ENCODE measurements around the gene MYO19. TPM values are rescaled to one million over a fixed set of nuclear protein-coding genes. Genes with fewer than 3 reads are reported as not detected.
A peak's percentile ranks its signal among the peaks of the same experiment; 100 is the strongest.

The MYO19 gene
- total RNA-seq (ENCODE audit: low replicate concordance) = 72.4 and 101 TPM in 2 replicates

DNA sequence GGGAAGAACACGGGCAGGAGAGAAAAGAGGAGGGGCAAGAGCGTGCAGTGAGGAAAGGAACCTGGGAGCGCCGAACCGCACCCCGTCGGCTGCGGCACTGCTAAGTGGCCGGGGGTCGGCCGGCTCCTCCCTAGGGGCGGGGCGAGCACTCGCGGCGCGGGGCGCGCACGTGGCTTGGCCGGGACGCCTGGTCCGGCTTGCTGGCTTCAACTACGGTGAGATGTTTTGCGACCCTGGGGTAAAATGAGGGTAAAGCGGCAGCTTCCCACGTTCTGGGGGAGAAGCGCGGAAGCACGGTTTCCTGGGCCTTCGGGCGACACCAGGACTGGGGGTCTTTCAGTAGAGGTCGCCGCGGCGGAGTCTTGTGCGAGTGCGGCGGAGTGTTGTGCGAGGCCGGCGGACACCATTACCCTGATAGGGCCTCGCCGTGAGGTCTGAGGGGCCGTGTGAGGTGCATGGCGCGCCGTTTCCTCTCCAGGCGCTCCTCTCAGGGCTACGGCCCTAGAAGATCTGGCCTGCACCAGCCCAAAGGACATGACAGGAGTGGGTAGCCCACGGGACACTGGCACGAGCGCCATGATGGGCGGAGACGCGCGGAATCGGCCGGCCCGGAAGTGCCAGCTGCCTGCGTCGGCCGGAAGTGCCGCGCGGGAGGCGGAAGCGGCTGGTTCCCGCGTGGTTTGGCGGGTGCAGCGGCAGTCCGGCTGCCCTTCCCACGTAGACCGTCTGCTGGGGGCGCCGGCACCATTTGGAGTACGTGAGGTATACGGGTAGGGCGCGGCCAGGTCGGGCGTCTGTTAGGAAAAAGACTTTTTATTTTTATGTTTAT, at the start of gene MYO19, which contains the start of gene PIGW:
Gene MYO19 (minus strand): TSS at position 29 of the 829 bp plus-strand sequence. CDS start 2,330 bp downstream, outside the sequence.
Gene PIGW (plus strand): TSS at position 148 of the 829 bp plus-strand sequence. CDS start 2,115 bp downstream, outside the sequence.
- Histone ChIP-seq H3K27ac (peak within 1 kb of the TSS; percentile 66), H3K27me3 (no peaks in the 10 kb centered on the region), H3K9ac (no peak within 1 kb of the TSS), H2AFZ (replicated peaks) (peak within 1 kb of the TSS; percentile 57), H3F3A (ENCODE audit: low read depth) (peaks cover 38% of the 10 kb centered on the region), H3K4me1 (peaks cover 11% of the 10 kb centered on the region), H3K4me3 (peak within 1 kb of the TSS; percentile 50), H3K79me2 (ENCODE audit: low read depth) (peaks cover 48% of the 10 kb centered on the region), H3K4me2 (peak within 1 kb of the TSS; percentile 76), H3K9me3 (ENCODE audit: low read depth) (no peaks in the 10 kb centered on the region), H4K20me1 (ENCODE audit: low read depth) (no peaks in the 10 kb centered on the region), H3K36me3 (no peaks in the 10 kb centered on the region)
- H3K9me3 Mint-ChIP-seq = no peaks in the 10 kb centered on the region
- peaks cover 2% of the 10 kb centered on the region for H3K27me3 Mint-ChIP-seq (ENCODE audit: insufficient read depth, low read depth)
- no peak for TF ChIP-seq EZH2 (IDR thresholded peaks at IDR 0.05)
- no peak for TF ChIP-seq EZH2phosphoT487 (IDR thresholded peaks at IDR 0.05)
- TF ChIP-seq, protein P1, sequence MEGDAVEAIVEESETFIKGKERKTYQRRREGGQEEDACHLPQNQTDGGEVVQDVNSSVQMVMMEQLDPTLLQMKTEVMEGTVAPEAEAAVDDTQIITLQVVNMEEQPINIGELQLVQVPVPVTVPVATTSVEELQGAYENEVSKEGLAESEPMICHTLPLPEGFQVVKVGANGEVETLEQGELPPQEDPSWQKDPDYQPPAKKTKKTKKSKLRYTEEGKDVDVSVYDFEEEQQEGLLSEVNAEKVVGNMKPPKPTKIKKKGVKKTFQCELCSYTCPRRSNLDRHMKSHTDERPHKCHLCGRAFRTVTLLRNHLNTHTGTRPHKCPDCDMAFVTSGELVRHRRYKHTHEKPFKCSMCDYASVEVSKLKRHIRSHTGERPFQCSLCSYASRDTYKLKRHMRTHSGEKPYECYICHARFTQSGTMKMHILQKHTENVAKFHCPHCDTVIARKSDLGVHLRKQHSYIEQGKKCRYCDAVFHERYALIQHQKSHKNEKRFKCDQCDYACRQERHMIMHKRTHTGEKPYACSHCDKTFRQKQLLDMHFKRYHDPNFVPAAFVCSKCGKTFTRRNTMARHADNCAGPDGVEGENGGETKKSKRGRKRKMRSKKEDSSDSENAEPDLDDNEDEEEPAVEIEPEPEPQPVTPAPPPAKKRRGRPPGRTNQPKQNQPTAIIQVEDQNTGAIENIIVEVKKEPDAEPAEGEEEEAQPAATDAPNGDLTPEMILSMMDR (IDR thresholded peaks at IDR 0.05) = no peak
- peak; percentile 95 for DNase-seq (ENCODE audit: low spot score)
- peak within 1 kb of the TSS; percentile 76 for H3K27ac Mint-ChIP-seq
- peaks cover 10% of the 10 kb centered on the region for H3K4me1 Mint-ChIP-seq
- peaks cover 28% of the 10 kb centered on the region for H3K36me3 Mint-ChIP-seq
- H3K4me3 Mint-ChIP-seq = peak within 1 kb of the TSS; percentile 95

- H3K9me3 ChIP-seq (ENCODE audit: low read depth) = no peaks in the 10 kb centered on the region
- H3K4me1 ChIP-seq = no peaks in the 10 kb centered on the region
- H3K4me1 Mint-ChIP-seq = no peaks in the 10 kb centered on the region
- no peaks in the 10 kb centered on the region for H3K27me3 ChIP-seq
- no peaks in the 10 kb centered on the region for H3K79me2 ChIP-seq (ENCODE audit: low read depth)
- H3K27ac ChIP-seq = no peak overlapping the region
- no peak overlapping the region for H3K4me3 Mint-ChIP-seq
- H3K27me3 Mint-ChIP-seq (ENCODE audit: insufficient read depth, low read depth) = no peaks in the 10 kb centered on the region
- H2AFZ ChIP-seq (replicated peaks) = no peak overlapping the region
- no peak overlapping the region for H3K9ac ChIP-seq
- H4K20me1 ChIP-seq (ENCODE audit: low read depth) = peaks cover 8% of the 10 kb centered on the region
- no peak overlapping the region for H3K27ac Mint-ChIP-seq
- peaks cover 27% of the 10 kb centered on the region for H3K36me3 Mint-ChIP-seq
- peaks cover 3% of the 10 kb centered on the region for H3F3A ChIP-seq (ENCODE audit: low read depth)
- peaks cover 16% of the 10 kb centered on the region for H3K36me3 ChIP-seq
- TF ChIP-seq, protein P1 (IDR thresholded peaks at IDR 0.05) = no peak
- no peak for TF ChIP-seq EZH2 (IDR thresholded peaks at IDR 0.05)
- TF ChIP-seq EZH2phosphoT487 (IDR thresholded peaks at IDR 0.05) = no peak
- no peaks in the 10 kb centered on the region for H3K9me3 Mint-ChIP-seq
- no peak overlapping the region for H3K4me2 ChIP-seq
- no peak overlapping the region for H3K4me3 ChIP-seq
- no peak for DNase-seq (ENCODE audit: low spot score)
Measured at GRCh38 chr17:36583787-36584186, 49.1 kb upstream of the MYO19 start.

DNA sequence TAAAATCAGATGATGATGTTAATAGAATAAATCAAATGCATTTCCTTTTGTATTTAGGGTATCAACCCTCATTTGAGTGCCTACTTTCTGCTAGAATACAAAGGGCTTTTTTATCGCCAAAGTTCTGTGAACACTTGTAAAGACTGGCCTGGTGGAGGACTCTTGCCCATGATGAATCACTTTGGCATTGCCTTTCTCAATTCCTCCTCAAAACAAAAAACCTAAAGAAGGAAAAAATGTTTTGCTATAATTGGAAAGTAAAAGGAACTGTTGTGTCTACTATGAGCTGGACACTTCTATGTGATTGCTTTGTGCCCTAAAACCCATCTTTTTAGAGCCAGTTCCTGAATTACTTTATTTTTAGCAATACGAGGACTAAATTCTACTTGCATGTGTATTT, 44.0 kb upstream of the MYO19 start:
- Mint-ChIP-seq H3K9me3 (no peaks in the 10 kb centered on the region), H3K27me3 (ENCODE audit: insufficient read depth, low read depth) (no peaks in the 10 kb centered on the region), H3K36me3 (peaks cover 26% of the 10 kb centered on the region), H3K27ac (no peak overlapping the region), H3K4me3 (no peak overlapping the region), H3K4me1 (no peaks in the 10 kb centered on the region)
- H4K20me1 ChIP-seq (ENCODE audit: low read depth) = peaks cover 20% of the 10 kb centered on the region
- H3K79me2 ChIP-seq (ENCODE audit: low read depth) = peaks cover 16% of the 10 kb centered on the region
- H3K36me3 ChIP-seq = peaks cover 14% of the 10 kb centered on the region
- DNase-seq (ENCODE audit: low spot score) = no peak
- no peaks in the 10 kb centered on the region for H3K9me3 ChIP-seq (ENCODE audit: low read depth)
- no peak overlapping the region for H3K4me3 ChIP-seq
- no peaks in the 10 kb centered on the region for H3K27me3 ChIP-seq
- no peak overlapping the region for H3K4me2 ChIP-seq
- peaks cover 3% of the 10 kb centered on the region for H3F3A ChIP-seq (ENCODE audit: low read depth)
- H3K4me1 ChIP-seq = no peaks in the 10 kb centered on the region
- H3K27ac ChIP-seq = no peak overlapping the region
- H2AFZ ChIP-seq (replicated peaks) = no peak overlapping the region
- TF ChIP-seq, protein P1 (IDR thresholded peaks at IDR 0.05) = no peak
- TF ChIP-seq EZH2phosphoT487 (IDR thresholded peaks at IDR 0.05) = no peak
- no peak for TF ChIP-seq EZH2 (IDR thresholded peaks at IDR 0.05)
- no peak overlapping the region for H3K9ac ChIP-seq
